ENCODE measurements around the gene BEX3.
"Not testable (repeated sequence)": the region's sequence is repeated elsewhere in the genome, so short reads cannot be mapped to it uniquely, and the experiment has no call there.

BEX3 gene

GRCh38 chrX:103376118-103376978 is at the start of gene BEX3:
BEX3 (plus strand) TSS chrX:103376538; CDS start chrX:103377522, 984 bp downstream.
- peak; percentile 78 for DNase-seq

- no peak for DNase-seq
Measured at GRCh38 chrX:103329991-103330390, 46.3 kb upstream of the BEX3 start, which contains the start of gene TCEAL7. TCEAL7 (plus strand) TSS chrX:103330239; CDS start chrX:103331404, 1,165 bp downstream.

GRCh38 chrX:103330681-103331288 is 45.6 kb upstream of the BEX3 start:
- DNase-seq, result no peak

GRCh38 chrX:103338663-103339062 is 37.7 kb upstream of the BEX3 start:
- DNase-seq, result no peak

GRCh38 chrX:103343105-103343504 is 33.2 kb upstream of the BEX3 start:
- peak; percentile 12 for DNase-seq

- DNase-seq, result no peak
Measured at GRCh38 chrX:103344606-103345005, 31.7 kb upstream of the BEX3 start.

GRCh38 chrX:103347682-103348397 is 28.5 kb upstream of the BEX3 start:
- DNase-seq, result no peak

- peak; percentile 69 for DNase-seq
Measured at GRCh38 chrX:103356130-103356798, 20.1 kb upstream of the BEX3 start, which contains the start of gene TCEAL9. TCEAL9 (plus strand) TSS chrX:103356506; CDS start chrX:103357685, 1,179 bp downstream.

GRCh38 chrX:103356858-103357257 is 19.5 kb upstream of the BEX3 start:
- DNase-seq, result peak; percentile 32

GRCh38 chrX:103357871-103358270 is 18.5 kb upstream of the BEX3 start:
- no peak for DNase-seq

- not testable (repeated sequence) for DNase-seq
Measured at GRCh38 chrX:103359605-103360004, 16.7 kb upstream of the BEX3 start.

GRCh38 chrX:103360092-103360491 is 16.2 kb upstream of the BEX3 start:
- DNase-seq, result no peak

GRCh38 chrX:103360916-103361315 is 15.4 kb upstream of the BEX3 start:
- no peak for DNase-seq

- no peak for DNase-seq
Measured at GRCh38 chrX:103361798-103362197, 14.5 kb upstream of the BEX3 start.

GRCh38 chrX:103362474-103362873 is 13.9 kb upstream of the BEX3 start:
- no peak for DNase-seq

GRCh38 chrX:103363046-103363445 is 13.3 kb upstream of the BEX3 start:
- no peak for DNase-seq

- DNase-seq, result no peak
Measured at GRCh38 chrX:103367502-103367901, 8.8 kb upstream of the BEX3 start.

- DNase-seq, result no peak
Measured at GRCh38 chrX:103369479-103369878, 6.9 kb upstream of the BEX3 start.

- no peak for DNase-seq
Measured at GRCh38 chrX:103372886-103373285, 3.5 kb upstream of the BEX3 start.

- DNase-seq, result no peak
Measured at GRCh38 chrX:103373581-103373980, 2.8 kb upstream of the BEX3 start.

- DNase-seq, result peak; percentile 64
Measured at GRCh38 chrX:103376979-103377324, 614 bp downstream of the BEX3 start.

- no peak for DNase-seq
Measured at GRCh38 chrX:103378990-103379389, 2.7 kb downstream of the BEX3 start.

GRCh38 chrX:103382877-103383276 is 6.5 kb downstream of the BEX3 start:
- no peak for DNase-seq
